Measurements from ENCODE around the gene CEACAM1. TPM values are rescaled to one million over a fixed set of nuclear protein-coding genes. Genes with fewer than 3 reads are reported as not detected.
"Not testable (repeated sequence)": the region's sequence is repeated elsewhere in the genome, so short reads cannot be mapped to it uniquely, and the experiment has no call there.

CEACAM1 gene
- total RNA-seq, 1 experiment from 2014 or later: 0.12 TPM

GRCh38 chr19:42550521-42550920 lies 22.2 kb upstream of the CEACAM1 start:
- not testable (repeated sequence) for DNase-seq (ENCODE audit: extremely low read depth, low read depth)

DNA sequence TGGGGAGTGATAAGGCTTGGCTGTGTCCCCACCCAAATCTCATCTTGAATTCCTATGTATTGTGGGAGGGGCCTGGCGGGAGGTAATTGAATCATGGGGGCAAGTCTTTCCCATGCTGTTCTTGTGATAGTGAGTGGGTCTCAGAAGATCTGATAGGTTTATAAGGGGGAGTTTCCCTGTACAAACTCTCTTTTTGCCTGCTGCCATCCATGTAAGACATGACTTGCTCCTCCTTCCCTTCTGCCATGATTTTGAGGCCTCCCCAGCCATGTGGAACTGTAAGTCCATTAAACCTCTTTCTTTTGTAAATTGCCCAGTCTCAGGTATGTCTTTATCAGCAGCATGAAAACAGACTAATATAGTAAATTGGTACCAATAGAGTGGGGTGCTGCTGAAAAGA lies 20.8 kb upstream of the CEACAM1 start:
- DNase-seq (ENCODE audit: extremely low read depth, low read depth): not testable (repeated sequence)

DNA sequence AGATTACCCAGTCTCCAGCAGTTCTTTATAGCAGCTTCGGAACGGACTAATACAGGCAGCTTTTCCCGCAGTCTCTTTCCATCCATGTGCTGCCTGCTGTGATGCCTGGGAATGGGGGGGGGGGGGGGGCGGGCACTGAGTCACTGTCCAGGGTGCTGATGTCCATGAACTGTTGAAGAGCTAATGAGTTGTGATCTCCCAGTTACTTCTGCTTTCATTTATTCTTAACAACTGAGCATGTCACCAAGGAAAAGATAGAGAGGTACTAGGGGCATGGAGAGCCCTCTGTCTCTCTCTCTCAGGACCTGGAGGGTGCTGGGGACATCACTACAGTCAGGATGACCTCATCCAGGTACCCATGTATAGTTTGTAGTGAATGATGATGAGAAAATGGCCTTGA lies 20.3 kb upstream of the CEACAM1 start:
- DNase-seq (ENCODE audit: extremely low read depth, low read depth): no peak

- DNase-seq (ENCODE audit: extremely low read depth, low read depth): no peak
These were observed 19.6 kb upstream of the CEACAM1 start for GRCh38 chr19:42547929-42548328.

DNA sequence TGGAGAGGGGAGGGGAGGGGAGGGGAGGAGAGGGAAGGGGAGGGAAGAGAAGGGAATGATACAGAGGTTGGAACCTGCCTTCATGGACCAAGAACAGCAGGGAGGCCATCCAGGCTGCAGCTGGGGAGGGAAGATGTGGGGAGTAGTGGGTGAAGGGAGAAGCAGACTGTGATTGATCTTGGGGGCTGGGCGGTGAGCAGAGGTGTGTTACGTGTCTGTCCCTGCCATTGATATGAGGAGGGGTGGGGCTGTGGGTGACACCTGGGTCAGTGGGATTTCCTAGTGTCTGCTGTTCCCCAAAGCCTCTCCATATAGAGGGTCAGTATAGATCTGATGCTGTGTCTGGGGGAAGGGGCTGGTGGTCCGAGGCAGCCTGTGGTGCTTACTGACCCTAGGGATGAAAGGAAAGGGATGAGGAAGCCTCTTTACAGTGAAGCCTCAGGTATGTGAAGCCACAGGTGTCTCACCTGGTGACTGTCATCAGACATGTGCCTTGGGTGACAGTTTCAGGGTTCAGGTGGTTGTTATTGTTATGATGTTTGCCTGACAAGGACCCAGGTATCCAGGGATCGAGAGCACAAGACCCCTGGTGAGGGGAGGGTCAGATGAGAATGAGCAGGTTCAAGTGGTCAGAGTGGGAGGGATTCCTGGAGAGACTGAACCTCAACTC lies 18.7 kb upstream of the CEACAM1 start:
- no peak for DNase-seq (ENCODE audit: extremely low read depth, low read depth)

DNA sequence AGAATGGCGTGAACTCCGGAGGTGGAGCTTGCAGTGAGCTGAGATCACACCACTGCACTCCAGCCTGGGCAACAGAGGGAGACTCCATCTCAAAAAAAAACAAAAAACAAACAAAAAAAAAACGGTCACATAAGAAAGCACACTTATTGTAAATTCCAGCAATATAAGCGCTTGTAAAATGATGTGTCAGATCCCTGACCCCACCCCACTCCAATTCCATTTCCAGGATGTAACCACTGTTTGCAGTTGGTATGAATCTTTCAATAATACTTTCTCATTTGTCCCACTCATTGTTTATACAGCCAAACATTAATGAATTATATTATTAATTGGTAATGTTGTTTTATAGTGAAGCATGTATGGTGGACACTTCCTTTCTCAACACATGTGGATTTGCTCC lies 15.9 kb upstream of the CEACAM1 start:
- DNase-seq (ENCODE audit: extremely low read depth, low read depth): no peak

GRCh38 chr19:42542791-42543190 lies 14.5 kb upstream of the CEACAM1 start:
- no peak for DNase-seq (ENCODE audit: extremely low read depth, low read depth)

DNA sequence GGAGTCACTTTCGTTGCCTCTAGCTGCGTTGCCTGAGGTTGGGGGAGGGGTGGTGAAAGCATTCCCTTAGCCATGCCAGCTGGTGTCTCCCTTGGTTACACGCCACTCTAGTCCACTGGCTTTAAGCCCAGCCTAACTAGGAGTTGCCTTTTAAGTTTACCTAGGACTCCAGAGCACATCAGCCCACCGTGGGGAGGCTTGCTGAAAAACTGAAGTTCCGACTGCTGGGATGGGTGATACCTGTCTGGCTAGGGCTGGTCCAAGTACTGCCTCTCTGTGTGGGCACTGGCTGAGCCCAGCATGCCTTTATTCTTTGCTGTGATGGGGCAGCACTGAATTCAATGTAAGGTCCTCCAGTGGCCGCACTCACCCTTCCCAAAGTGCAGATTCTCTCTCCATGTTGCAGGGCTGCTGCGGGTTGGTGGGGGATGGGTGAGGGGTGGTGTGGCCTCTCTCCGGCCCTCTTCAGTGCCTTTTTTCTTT lies 11.8 kb upstream of the CEACAM1 start:
- no peak for DNase-seq (ENCODE audit: extremely low read depth, low read depth)

DNA sequence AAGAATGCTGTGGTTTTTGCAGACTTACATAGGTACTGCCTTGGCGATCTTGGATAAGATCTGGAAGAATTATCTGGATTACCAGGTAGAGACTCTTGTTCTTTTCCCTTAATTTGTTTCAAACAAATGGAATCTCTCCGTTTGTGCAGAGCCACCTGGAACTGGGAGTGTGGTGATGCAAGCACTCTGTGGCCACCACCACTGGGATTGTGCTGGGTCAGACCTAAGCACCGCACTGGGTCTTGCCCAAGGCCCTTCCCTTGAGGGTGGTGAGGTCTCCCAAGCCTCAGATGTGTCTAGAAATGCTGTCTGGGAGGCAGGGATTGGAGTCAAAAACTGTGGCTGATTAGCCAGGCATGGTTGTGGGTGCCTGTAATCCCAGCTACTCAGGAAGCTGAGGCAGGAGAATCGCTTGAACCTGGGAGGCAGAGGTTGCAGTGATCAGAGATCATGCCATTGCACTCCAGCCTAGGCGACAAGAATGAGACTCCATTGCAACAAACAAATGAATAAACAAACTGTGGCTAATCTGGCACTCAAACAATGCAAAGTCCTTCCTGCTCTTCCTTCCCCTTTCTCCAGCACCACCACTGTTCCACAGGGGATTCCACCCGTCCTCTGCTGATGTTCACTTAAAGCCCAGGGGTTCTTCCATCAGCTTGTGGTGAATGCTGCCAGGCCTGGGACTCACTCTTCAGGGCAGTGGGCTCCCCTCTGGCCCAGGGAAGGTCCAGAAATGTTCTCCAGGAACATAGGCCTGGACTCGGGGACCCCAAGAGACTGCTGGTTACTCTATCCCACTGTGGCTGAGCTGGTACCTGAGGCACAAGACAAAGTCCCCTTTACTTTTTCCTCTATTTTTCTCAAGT lies 10.8 kb upstream of the CEACAM1 start:
- no peak for DNase-seq (ENCODE audit: extremely low read depth, low read depth)

GRCh38 chr19:42535276-42535675 lies 7.0 kb upstream of the CEACAM1 start:
- DNase-seq (ENCODE audit: extremely low read depth, low read depth): not testable (repeated sequence)

GRCh38 chr19:42534391-42534790 lies 6.1 kb upstream of the CEACAM1 start:
- DNase-seq (ENCODE audit: extremely low read depth, low read depth): no peak

- no peak for DNase-seq (ENCODE audit: extremely low read depth, low read depth)
These were observed 4.6 kb upstream of the CEACAM1 start for GRCh38 chr19:42532891-42533290.

- DNase-seq (ENCODE audit: extremely low read depth, low read depth): no peak
These were observed 3.0 kb upstream of the CEACAM1 start for GRCh38 chr19:42531313-42531712.

DNA sequence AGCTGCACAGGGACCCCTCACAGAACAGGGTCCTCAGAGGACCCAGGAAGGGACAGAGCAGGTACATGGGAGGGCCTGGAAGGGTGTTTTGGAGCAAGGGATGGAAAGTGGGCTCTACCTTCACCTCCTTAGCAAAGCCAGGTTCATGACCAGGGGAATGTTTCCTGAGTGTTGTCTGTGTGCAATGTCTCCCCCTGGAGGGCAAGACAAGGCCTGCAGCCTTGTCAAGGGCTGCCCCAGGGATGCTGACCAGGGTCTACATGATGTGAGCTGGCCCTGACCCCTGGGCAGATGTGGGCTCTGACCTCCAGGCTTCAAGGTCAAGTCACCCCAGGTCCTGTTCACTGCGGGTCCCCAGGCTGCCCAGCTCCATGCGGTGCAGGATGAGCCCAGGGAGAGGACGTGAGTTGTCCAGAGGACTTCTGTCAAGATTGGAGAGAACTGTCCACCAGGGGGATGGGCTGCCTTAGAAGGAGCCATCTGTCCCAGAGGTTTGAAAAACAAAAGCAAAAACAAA lies 1.0 kb upstream of the CEACAM1 start:
- DNase-seq (ENCODE audit: extremely low read depth, low read depth): peak; percentile 9

GRCh38 chr19:42524943-42525342 lies 3.3 kb downstream of the CEACAM1 start:
- DNase-seq (ENCODE audit: extremely low read depth, low read depth): no peak

DNA sequence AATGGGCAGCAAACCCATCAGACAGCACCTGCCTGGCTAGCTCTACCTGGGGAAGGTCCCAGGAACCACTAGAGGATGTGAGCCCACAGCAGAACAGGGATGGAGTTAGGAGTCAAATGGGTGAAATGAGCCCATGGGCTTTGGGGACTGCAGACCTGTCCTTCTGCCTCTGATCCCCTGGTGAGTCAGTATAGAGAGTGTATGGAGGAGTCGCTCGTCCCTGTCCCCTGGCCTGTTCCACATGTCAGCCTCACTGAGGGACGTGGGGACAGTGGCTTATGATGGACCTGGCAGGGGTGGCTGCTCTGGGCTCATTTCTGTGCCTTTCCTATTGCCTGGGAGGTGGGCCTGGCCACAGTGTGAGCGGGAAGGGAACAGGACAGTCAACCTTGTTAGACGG lies 4.0 kb downstream of the CEACAM1 start:
- no peak for DNase-seq (ENCODE audit: extremely low read depth, low read depth)

DNA sequence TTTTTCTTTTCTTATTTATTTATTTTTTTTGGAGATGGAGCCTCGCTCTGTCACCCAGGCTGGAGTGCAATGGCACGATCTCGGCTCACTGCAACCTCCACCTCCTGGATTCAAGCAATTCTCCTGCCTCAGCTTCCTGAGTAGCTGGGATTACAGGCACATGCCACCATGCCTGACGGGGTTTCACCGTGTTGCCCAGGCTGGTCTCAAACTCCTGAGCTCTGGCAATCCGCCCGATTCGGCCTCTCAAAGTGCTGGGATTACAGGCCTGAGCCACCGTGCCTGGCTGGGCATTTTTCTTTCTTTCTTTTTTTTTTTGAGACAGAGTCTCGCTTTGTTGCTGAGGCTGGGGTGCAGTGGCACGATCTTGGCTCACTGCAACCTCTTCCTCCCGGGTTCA lies 6.0 kb downstream of the CEACAM1 start:
- not testable (repeated sequence) for DNase-seq (ENCODE audit: extremely low read depth, low read depth)

- no peak for DNase-seq (ENCODE audit: extremely low read depth, low read depth)
These were observed 6.8 kb downstream of the CEACAM1 start for GRCh38 chr19:42521346-42522030.

DNA sequence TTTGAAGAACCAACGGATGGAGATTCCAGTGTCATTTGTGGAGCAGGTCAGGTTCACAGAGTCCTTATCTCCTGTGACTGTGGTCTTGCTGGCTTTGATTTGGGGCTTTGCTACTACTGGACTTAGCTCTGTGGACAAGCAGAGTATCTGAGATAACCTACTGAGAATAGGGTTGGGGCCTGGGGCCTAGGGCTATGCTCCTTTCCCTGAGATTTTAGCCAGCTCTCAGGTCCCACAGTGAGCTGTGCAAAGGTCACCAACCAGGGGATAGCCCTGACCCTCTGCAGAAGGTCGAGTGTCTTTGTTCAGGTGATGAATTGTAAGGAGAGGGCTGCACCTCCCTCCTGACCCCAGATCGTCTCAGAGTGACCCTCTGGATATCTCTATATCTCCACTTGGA lies 9.2 kb downstream of the CEACAM1 start:
- DNase-seq (ENCODE audit: extremely low read depth, low read depth): no peak

DNA sequence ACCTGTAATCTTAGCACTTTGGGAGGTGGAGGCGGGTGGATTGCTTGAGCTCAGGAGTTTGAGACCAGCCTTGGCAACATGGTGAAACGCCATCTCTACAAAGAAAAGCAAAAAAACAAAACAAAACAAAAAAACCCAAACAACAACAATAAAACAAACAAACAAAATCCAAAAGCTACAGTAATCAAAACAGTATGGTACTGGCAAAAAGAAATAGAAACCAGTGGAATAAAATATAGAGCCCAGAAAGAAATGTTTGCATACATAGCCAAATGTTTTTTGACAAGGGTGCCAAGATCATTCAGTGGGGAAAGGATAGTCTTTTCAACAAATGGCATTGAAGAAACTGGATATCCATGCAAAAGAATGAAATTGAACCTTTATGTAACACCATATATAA lies 11.5 kb downstream of the CEACAM1 start:
- DNase-seq (ENCODE audit: extremely low read depth, low read depth): no peak

- DNase-seq (ENCODE audit: extremely low read depth, low read depth): no peak
These were observed 12.9 kb downstream of the CEACAM1 start for GRCh38 chr19:42515241-42515832.

Measured in NCI-H460 (cell line).